Subcutaneous adipose tissue (tissue), 4 donors: Measurements from ENCODE around the gene CDKL5. TPM values are rescaled to one million over a fixed set of nuclear protein-coding genes. Genes with fewer than 3 reads are reported as not detected.

ENCODE experiments used
- total RNA-seq, 4 donors: library from RNA; depleted of rRNA; stranded (reverse); fragments of >200 nt; gene quantifications; one replicate each; pipeline ENCODE4 v1.1.0, GENCODE V29; 2016
- TF ChIP-seq, protein P1 (sequence below): fragments of 450-650 bp; IDR thresholded peaks from one replicate; pipeline ENCODE4 v1.5.1; 2016; ENCODE audit warnings: low read depth, mild to moderate bottlenecking, control low read depth, antibody characterized with exemption, moderate library complexity

The CDKL5 gene
- total RNA-seq, 4 donors from 2014 or later, result 4.6 to 6.2 (median 5.4) TPM

DNA sequence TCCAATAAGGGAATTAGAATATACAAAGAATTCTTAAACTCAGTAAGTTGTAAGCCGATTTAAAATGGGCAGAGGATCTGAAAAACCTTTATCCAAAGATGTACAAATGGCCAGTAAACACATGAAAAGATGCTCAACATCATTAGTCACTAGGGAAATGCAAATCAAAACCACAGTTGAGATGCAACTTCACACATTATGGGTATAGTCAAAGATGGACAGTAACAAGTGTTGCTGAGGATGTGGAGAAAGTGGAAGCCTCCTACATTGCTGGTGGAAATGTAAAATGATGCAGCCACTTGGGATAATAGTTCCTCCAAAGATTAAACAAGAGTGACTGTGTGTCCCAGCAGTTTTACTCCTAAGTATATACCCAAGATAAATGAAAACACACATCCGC lies 213.9 kb downstream of the CDKL5 start:
- TF ChIP-seq, protein P1, sequence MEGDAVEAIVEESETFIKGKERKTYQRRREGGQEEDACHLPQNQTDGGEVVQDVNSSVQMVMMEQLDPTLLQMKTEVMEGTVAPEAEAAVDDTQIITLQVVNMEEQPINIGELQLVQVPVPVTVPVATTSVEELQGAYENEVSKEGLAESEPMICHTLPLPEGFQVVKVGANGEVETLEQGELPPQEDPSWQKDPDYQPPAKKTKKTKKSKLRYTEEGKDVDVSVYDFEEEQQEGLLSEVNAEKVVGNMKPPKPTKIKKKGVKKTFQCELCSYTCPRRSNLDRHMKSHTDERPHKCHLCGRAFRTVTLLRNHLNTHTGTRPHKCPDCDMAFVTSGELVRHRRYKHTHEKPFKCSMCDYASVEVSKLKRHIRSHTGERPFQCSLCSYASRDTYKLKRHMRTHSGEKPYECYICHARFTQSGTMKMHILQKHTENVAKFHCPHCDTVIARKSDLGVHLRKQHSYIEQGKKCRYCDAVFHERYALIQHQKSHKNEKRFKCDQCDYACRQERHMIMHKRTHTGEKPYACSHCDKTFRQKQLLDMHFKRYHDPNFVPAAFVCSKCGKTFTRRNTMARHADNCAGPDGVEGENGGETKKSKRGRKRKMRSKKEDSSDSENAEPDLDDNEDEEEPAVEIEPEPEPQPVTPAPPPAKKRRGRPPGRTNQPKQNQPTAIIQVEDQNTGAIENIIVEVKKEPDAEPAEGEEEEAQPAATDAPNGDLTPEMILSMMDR, result no peak

DNA sequence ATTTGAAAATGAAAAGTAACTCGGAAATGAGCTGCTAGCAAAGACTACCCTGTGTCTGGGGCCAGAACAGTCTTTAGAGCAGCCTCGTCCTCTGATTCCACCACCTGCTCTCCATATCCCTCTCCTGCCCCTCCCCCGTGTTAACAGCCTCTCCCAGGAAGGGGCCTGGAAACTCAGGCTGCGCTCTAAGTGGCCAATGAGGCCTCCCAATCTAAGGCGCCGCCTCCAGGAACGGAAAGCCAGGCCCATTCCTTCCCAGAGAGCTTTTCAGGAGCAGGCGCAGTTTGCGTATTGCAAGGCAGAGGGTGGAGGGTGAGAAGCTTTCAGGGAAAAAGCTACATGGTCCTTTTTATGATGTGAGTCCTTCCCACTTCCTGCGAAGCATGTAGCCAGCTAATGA lies 215.3 kb downstream of the CDKL5 start:
- TF ChIP-seq, protein P1, result no peak

DNA sequence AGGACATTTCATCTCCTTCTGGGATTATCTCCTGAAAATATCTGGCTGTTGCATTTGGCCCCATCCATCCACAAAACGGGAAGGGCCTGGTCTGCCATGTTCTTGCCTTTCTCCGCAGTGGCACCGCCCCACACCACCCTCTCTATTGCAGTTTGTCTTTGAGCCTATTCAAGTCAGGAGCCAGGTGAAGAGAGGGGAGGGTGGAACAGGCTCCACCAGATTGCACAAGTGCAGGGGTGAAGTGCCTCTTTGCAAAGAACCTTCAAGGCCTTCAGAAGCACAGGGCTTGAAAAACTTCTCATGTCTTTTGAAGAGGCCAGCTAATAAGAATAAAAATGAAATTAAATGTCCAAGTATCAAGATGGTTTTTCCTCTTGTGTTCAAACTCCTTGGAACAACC lies 217.8 kb downstream of the CDKL5 start:
- TF ChIP-seq, protein P1, result no peak

DNA sequence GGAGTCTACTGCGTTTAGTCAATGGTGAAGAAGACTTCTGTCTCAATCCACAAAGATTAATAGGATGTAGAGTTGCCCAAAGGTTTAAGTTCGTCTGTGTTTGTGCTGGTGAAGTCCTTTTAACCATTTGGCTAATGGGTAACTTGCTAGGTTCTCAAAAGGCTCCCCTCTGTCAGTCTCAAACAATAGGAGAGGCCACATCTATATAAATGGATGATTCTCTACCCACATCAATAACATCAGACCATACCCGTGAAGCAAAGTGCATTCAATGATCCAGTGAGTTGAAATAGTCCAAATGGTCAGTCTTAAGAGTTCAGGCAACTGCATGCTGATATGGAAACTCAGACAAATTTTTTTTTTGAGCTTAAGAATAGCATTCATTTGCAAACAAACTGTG lies 218.4 kb downstream of the CDKL5 start:
- TF ChIP-seq, protein P1, result no peak

DNA sequence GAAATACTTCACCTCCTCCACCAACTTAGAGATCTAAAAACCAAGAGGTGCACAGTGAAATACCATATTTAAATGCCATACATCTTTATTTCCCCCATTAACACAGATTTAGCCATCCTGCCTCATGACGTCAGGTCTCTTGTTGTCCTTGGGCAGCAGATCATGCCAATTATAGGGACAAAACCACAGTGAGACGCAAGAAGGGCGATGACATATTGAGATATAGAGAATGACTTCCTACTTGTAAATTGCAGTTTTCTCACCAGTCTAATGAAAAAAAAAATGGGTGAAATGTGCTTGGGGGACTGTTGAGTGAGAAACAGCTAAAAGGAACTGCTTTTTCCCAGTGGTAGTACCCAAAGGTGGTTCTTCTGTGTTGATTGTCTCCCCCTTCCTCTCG lies 222.2 kb downstream of the CDKL5 start:
- TF ChIP-seq, protein P1, result no peak

DNA sequence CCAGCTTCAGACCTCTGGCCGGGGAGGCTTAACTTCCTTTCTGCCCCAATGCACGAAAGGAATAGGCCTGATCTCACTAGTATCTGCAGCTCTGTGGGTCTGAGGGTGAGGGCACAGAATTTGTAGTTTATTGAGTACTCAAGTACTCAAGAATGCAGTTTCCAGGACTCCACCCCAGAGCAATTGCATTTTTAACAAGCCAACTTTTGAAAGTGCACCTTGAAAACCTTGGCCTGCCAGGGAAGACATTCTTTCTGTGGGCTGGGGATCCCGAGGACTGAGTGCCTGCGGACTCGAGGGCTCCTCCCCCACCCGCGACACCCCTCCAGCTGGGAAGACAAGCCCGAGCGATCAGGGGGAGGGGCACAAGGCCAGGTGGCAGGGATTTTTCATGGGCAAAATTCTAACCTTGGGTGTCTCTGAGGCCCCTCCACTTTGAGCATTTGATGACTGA lies 224.1 kb downstream of the CDKL5 start:
- TF ChIP-seq, protein P1, result no peak

DNA sequence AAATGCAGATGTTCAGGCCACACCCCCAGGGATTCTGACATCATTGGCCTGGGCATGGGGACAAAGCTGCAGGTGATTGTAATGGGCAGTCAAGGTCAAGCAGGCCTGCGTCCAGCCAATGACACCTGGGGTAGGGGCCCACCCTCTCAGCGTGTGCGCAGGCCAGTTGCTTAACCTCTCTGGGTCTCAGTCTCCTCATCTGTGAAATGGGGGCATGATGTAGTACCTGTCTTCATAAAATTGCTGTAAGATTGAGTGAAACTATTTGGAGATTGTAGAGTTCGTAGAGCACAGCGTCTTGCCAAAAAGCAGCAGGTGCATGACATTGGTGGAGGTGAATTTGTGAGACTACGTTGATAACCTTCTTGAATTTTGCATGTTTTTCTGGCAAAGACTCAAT lies 225.3 kb downstream of the CDKL5 start:
- TF ChIP-seq, protein P1, result no peak
